Measurements from ENCODE around the gene ERCC6. TPM values are rescaled to one million over a fixed set of nuclear protein-coding genes. Genes with fewer than 3 reads are reported as not detected.

Gene ERCC6
- polyA plus RNA-seq, 1 of the 3 experiments (the other 2 are of a cell fraction): 4.5 TPM

DNA sequence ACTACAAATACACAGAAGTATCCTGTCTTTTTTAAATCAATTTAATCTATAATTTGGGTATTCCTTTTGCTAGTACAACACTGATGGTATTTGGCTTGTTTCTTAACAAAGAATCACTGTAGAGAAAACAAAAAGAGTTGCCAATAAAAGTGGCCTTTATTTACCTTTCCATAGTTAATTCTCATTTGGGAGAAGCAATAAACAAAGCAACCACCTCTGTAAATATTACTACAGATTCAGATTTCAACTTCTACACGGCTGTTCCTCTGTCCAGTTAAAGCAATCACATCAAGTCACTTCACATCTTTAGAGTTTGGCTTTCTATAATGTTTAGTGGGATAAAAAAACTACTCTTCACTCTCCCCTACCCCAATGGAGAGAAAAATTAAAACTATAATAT lies 34.4 kb downstream of the ERCC6 start:
- WGBS (ENCODE audit: low lambda C conversion rate): 90% methylated on average over 1 of the region's 1 CpG
- Histone ChIP-seq H3K9me2 (no peaks in the 10 kb centered on the region), H3K27ac (ENCODE audit: low read depth in 2 of 2, low read length in 1 of 2) (no peak overlapping the region), H3K4me1 (ENCODE audit: control insufficient read depth in 1 of 2, insufficient read depth in 2 of 2, low read depth in 1 of 2, low read length in 1 of 2) (peaks cover 0 to 7% of the 10 kb centered on the region in 2 experiments; a peak in 2 of 4 replicates), H3K79me2 (ENCODE audit: insufficient read depth) (no peaks in the 10 kb centered on the region), H3K9ac (no peak overlapping the region), H2AFZ (ENCODE audit: low read depth) (no peak overlapping the region), H3K9me3 (no peaks in the 10 kb centered on the region), H3K4me2 (no peak overlapping the region), H3K27me3 (ENCODE audit: insufficient read depth) (no peaks in the 10 kb centered on the region), H3F3A (replicated peaks; ENCODE audit: insufficient read depth) (no peaks in the 10 kb centered on the region), H3K4me3 (ENCODE audit: low read depth in 2 of 2, low read length in 1 of 2) (no peak overlapping the region), H4K20me1 (ENCODE audit: insufficient read depth) (no peaks in the 10 kb centered on the region), H3K36me3 (replicated peaks in 1 of 2; ENCODE audit: control insufficient read depth in 1 of 2, insufficient read depth in 2 of 2, low read length in 1 of 2) (peaks cover 22 to 30% of the 10 kb centered on the region in 2 experiments)
- ChIA-PET CTCF (interaction anchor here (0.8 to 3.1 kb wide), 4 partner anchors 10 to 848 kb away, joined by 3 to 16 read pairs (median 12); no protein-coding TSS in a partner anchor), POLR2A (no interaction called here)
- DNase-seq: no peak
- TF ChIP-seq FOXM1 (IDR thresholded peaks at IDR 0.05; ENCODE audit: low read depth): no peak
- no peak for TF ChIP-seq YY1 (IDR thresholded peaks at IDR 0.05; ENCODE audit: low read depth)
- no peak for TF ChIP-seq TCF12 (IDR thresholded peaks at IDR 0.05)
- TF ChIP-seq, protein P1, sequence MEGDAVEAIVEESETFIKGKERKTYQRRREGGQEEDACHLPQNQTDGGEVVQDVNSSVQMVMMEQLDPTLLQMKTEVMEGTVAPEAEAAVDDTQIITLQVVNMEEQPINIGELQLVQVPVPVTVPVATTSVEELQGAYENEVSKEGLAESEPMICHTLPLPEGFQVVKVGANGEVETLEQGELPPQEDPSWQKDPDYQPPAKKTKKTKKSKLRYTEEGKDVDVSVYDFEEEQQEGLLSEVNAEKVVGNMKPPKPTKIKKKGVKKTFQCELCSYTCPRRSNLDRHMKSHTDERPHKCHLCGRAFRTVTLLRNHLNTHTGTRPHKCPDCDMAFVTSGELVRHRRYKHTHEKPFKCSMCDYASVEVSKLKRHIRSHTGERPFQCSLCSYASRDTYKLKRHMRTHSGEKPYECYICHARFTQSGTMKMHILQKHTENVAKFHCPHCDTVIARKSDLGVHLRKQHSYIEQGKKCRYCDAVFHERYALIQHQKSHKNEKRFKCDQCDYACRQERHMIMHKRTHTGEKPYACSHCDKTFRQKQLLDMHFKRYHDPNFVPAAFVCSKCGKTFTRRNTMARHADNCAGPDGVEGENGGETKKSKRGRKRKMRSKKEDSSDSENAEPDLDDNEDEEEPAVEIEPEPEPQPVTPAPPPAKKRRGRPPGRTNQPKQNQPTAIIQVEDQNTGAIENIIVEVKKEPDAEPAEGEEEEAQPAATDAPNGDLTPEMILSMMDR (IDR thresholded peaks at IDR 0.05): no peak
- no peak for TF ChIP-seq FOXJ3 (CRISPR knock-in tag; IDR thresholded peaks at IDR 0.05)
- no peak for TF ChIP-seq NRF1 (IDR thresholded peaks at IDR 0.05; ENCODE audit: low read depth, low read length)
- TF ChIP-seq SMC3 (IDR thresholded peaks at IDR 0.05; ENCODE audit: low read depth, low read length): no peak
- TF ChIP-seq, protein P2, sequence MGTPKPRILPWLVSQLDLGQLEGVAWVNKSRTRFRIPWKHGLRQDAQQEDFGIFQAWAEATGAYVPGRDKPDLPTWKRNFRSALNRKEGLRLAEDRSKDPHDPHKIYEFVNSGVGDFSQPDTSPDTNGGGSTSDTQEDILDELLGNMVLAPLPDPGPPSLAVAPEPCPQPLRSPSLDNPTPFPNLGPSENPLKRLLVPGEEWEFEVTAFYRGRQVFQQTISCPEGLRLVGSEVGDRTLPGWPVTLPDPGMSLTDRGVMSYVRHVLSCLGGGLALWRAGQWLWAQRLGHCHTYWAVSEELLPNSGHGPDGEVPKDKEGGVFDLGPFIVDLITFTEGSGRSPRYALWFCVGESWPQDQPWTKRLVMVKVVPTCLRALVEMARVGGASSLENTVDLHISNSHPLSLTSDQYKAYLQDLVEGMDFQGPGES (IDR thresholded peaks at IDR 0.05; ENCODE audit: low read depth, low read length): no peak
- no peak for TF ChIP-seq NFIC (IDR thresholded peaks at IDR 0.05; ENCODE audit: borderline replicate concordance)
- TF ChIP-seq, protein P3, sequence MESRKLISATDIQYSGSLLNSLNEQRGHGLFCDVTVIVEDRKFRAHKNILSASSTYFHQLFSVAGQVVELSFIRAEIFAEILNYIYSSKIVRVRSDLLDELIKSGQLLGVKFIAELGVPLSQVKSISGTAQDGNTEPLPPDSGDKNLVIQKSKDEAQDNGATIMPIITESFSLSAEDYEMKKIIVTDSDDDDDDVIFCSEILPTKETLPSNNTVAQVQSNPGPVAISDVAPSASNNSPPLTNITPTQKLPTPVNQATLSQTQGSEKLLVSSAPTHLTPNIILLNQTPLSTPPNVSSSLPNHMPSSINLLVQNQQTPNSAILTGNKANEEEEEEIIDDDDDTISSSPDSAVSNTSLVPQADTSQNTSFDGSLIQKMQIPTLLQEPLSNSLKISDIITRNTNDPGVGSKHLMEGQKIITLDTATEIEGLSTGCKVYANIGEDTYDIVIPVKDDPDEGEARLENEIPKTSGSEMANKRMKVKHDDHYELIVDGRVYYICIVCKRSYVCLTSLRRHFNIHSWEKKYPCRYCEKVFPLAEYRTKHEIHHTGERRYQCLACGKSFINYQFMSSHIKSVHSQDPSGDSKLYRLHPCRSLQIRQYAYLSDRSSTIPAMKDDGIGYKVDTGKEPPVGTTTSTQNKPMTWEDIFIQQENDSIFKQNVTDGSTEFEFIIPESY (IDR thresholded peaks at IDR 0.05; ENCODE audit: borderline replicate concordance, low read depth): no peak
- no peak for TF ChIP-seq POLR2AphosphoS5 (IDR thresholded peaks at IDR 0.05; ENCODE audit: low read depth, low read length)
- TF ChIP-seq, protein P4, sequence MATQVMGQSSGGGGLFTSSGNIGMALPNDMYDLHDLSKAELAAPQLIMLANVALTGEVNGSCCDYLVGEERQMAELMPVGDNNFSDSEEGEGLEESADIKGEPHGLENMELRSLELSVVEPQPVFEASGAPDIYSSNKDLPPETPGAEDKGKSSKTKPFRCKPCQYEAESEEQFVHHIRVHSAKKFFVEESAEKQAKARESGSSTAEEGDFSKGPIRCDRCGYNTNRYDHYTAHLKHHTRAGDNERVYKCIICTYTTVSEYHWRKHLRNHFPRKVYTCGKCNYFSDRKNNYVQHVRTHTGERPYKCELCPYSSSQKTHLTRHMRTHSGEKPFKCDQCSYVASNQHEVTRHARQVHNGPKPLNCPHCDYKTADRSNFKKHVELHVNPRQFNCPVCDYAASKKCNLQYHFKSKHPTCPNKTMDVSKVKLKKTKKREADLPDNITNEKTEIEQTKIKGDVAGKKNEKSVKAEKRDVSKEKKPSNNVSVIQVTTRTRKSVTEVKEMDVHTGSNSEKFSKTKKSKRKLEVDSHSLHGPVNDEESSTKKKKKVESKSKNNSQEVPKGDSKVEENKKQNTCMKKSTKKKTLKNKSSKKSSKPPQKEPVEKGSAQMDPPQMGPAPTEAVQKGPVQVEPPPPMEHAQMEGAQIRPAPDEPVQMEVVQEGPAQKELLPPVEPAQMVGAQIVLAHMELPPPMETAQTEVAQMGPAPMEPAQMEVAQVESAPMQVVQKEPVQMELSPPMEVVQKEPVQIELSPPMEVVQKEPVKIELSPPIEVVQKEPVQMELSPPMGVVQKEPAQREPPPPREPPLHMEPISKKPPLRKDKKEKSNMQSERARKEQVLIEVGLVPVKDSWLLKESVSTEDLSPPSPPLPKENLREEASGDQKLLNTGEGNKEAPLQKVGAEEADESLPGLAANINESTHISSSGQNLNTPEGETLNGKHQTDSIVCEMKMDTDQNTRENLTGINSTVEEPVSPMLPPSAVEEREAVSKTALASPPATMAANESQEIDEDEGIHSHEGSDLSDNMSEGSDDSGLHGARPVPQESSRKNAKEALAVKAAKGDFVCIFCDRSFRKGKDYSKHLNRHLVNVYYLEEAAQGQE (IDR thresholded peaks at IDR 0.05; ENCODE audit: low read depth, low read length): no peak
- no peak for TF ChIP-seq GATA2 (CRISPR knock-in tag; IDR thresholded peaks at IDR 0.05)
- TF ChIP-seq, protein P5, sequence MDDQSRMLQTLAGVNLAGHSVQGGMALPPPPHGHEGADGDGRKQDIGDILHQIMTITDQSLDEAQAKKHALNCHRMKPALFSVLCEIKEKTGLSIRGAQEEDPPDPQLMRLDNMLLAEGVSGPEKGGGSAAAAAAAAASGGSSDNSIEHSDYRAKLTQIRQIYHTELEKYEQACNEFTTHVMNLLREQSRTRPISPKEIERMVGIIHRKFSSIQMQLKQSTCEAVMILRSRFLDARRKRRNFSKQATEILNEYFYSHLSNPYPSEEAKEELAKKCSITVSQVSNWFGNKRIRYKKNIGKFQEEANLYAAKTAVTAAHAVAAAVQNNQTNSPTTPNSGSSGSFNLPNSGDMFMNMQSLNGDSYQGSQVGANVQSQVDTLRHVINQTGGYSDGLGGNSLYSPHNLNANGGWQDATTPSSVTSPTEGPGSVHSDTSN (IDR thresholded peaks at IDR 0.05): no peak
- TF ChIP-seq EZH2phosphoT487 (IDR thresholded peaks at IDR 0.05; ENCODE audit: borderline replicate concordance, low read depth): no peak
- TF ChIP-seq, protein P6, sequence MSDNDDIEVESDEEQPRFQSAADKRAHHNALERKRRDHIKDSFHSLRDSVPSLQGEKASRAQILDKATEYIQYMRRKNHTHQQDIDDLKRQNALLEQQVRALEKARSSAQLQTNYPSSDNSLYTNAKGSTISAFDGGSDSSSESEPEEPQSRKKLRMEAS (IDR thresholded peaks at IDR 0.05; ENCODE audit: low read depth): no peak
- no peak for TF ChIP-seq MXI1 (IDR thresholded peaks at IDR 0.05; ENCODE audit: low read depth, low read length)

Measured in SK-N-SH (cell line).